Bone marrow (tissue), 2 donors: ENCODE data around the gene ASL.
"Not testable (repeated sequence)": the region's sequence is repeated elsewhere in the genome, so short reads cannot be mapped to it uniquely, and the experiment has no call there.

ENCODE experiments used
- DNase-seq, 2 donors: peaks; one replicate each; lab custom pipeline; 2025; lab: John Stamatoyannopoulos, UW

The ASL gene

GRCh38 chr7:66076462-66077329 is 1.1 kb downstream of the ASL start:
- peak in 1 of 2 donors; percentile 4 for DNase-seq

GRCh38 chr7:66078067-66078466 is 2.4 kb downstream of the ASL start:
- DNase-seq = no peak

GRCh38 chr7:66082083-66082482 is 6.5 kb downstream of the ASL start:
- no peak for DNase-seq

- DNase-seq = no peak
These were observed 7.3 kb downstream of the ASL start for GRCh38 chr7:66082886-66083415.

GRCh38 chr7:66083677-66084076 is 8.1 kb downstream of the ASL start:
- no peak for DNase-seq

- no peak for DNase-seq
These were observed 13.5 kb downstream of the ASL start for GRCh38 chr7:66088861-66089838.

- DNase-seq = no peak
These were observed 17.0 kb downstream of the ASL start for GRCh38 chr7:66092654-66093053.

GRCh38 chr7:66095010-66095409 is 19.4 kb downstream of the ASL start:
- DNase-seq = no peak

GRCh38 chr7:66099232-66099550 is 23.6 kb downstream of the ASL start:
- DNase-seq = no peak

GRCh38 chr7:66099551-66100407 is 24.2 kb downstream of the ASL start:
- DNase-seq = peak; percentile 19 to 57

- DNase-seq = no peak
These were observed 24.9 kb downstream of the ASL start for GRCh38 chr7:66100408-66101050.

GRCh38 chr7:66102168-66102567 is 26.5 kb downstream of the ASL start:
- not testable (repeated sequence) for DNase-seq

GRCh38 chr7:66103994-66104393 is 28.4 kb downstream of the ASL start:
- DNase-seq = not testable (repeated sequence)

GRCh38 chr7:66105263-66105748 is 29.7 kb downstream of the ASL start:
- DNase-seq = no peak

- DNase-seq = not testable (repeated sequence)
These were observed 32.8 kb downstream of the ASL start for GRCh38 chr7:66108410-66108809.

GRCh38 chr7:66110856-66111255 is 35.2 kb downstream of the ASL start:
- DNase-seq = no peak

GRCh38 chr7:66114743-66115649 is 39.4 kb downstream of the ASL start, which contains the start of gene CRCP:
Gene CRCP (plus strand): TSS chr7:66114847. CDS start chr7:66114963, 116 bp downstream.
- peak; percentile 54 to 64 for DNase-seq

- not testable (repeated sequence) for DNase-seq
These were observed 41.2 kb downstream of the ASL start for GRCh38 chr7:66116680-66117420.

- no peak for DNase-seq
These were observed 43.0 kb downstream of the ASL start for GRCh38 chr7:66118603-66119002.
